ENCODE data around the gene TCF3. TPM values are rescaled to one million over a fixed set of nuclear protein-coding genes. Genes with fewer than 3 reads are reported as not detected.

TCF3 gene
- total and polyA plus RNA-seq, 10 of the 15 experiments (the other 5 are each of a cell fraction or from before 2014, with no cell fraction given) = 6.7 to 282 (median 70.7) TPM

GRCh38 chr19:1632462-1633268 lies 19.8 kb downstream of the TCF3 start:
- H2AFZ ChIP-seq (ENCODE audit: control insufficient read depth, low read depth, low read length) = no peak overlapping the region
- H3K27ac ChIP-seq (ENCODE audit: control insufficient read depth, insufficient read depth) = no peak overlapping the region
- no peaks in the 10 kb centered on the region for H3K27me3 ChIP-seq (replicated peaks in 1 of 2; ENCODE audit: control insufficient read depth in 2 of 2, insufficient read depth in 2 of 2, low read length in 1 of 2)
- ChIA-PET RAD21 (ENCODE audit: unreplicated experiment) (no interaction called here), POLR2A (no interaction called here), SMC1A (ENCODE audit: uncharacterized antibody, unreplicated experiment) (no interaction called here), CTCF (no interaction called here)
- in situ Hi-C loops (cut with MboI) (no loop called here), intact Hi-C loops (cut with micrococcal nuclease; ENCODE audit: unreplicated experiment) (no loop called here)
- H3K4me2 ChIP-seq (ENCODE audit: control insufficient read depth, insufficient read depth) = no peak overlapping the region
- BruUV-seq (replicated peaks) = no TSS peak
- no peak overlapping the region for H3K4me3 ChIP-seq
- H3K79me2 ChIP-seq (ENCODE audit: control insufficient read depth, insufficient read depth, low read length) = peaks cover 9% of the 10 kb centered on the region
- peaks cover 22 to 47% of the 10 kb centered on the region in 2 experiments for H3K36me3 ChIP-seq (ENCODE audit: control insufficient read depth in 2 of 2, insufficient read depth in 2 of 2, low read length in 1 of 2)
- no peaks in the 10 kb centered on the region; the same call in 2 of the 3 replicates for H3K9me3 ChIP-seq (replicated peaks; ENCODE audit: control insufficient read depth, insufficient read depth, low read length)
- no peak overlapping the region for H3K9ac ChIP-seq (ENCODE audit: control insufficient read depth, insufficient read depth, low read length)
- H3K4me1 ChIP-seq (ENCODE audit: control insufficient read depth, insufficient read depth, low read length) = no peaks in the 10 kb centered on the region
- peaks cover 7% of the 10 kb centered on the region for H4K20me1 ChIP-seq (ENCODE audit: control insufficient read depth, insufficient read depth)
- no peak for FAIRE-seq
- ATAC-seq = no peak
- DNase-seq (ENCODE audit: low read depth, low spot score) = no peak
- TF ChIP-seq ZBTB33 (IDR thresholded peaks at IDR 0.05) (no peak), POLR2A (IDR thresholded peaks at IDR 0.05; ENCODE audit: low read depth, low read length) (peak; percentile 20; the same call in 1 of the 2 replicates), JUND (IDR thresholded peaks at IDR 0.05; ENCODE audit: low read depth, low read length) (no peak), CBFB (IDR thresholded peaks at IDR 0.05; ENCODE audit: low read depth) (no peak)
- 94% methylated on average over 20 of the region's 26 CpGs for WGBS (ENCODE audit: insufficient coverage, insufficient replicate concordance, low lambda C conversion rate, missing lambda C conversion rate)

- Histone ChIP-seq H3K4me2 (ENCODE audit: control insufficient read depth, insufficient read depth) (no peak overlapping the region), H3K27ac (ENCODE audit: control insufficient read depth, insufficient read depth) (no peak overlapping the region), H2AFZ (ENCODE audit: control insufficient read depth, low read depth, low read length) (no peak overlapping the region), H3K4me3 (no peak overlapping the region), H3K9me3 (replicated peaks; ENCODE audit: control insufficient read depth, insufficient read depth, low read length) (no peaks in the 10 kb centered on the region; the same call in 2 of the 3 replicates), H3K9ac (ENCODE audit: control insufficient read depth, insufficient read depth, low read length) (no peak overlapping the region), H3K4me1 (ENCODE audit: control insufficient read depth, insufficient read depth, low read length) (no peaks in the 10 kb centered on the region), H4K20me1 (ENCODE audit: control insufficient read depth, insufficient read depth) (peaks cover 7% of the 10 kb centered on the region), H3K27me3 (replicated peaks in 1 of 2; ENCODE audit: control insufficient read depth in 2 of 2, insufficient read depth in 2 of 2, low read length in 1 of 2) (no peaks in the 10 kb centered on the region), H3K79me2 (ENCODE audit: control insufficient read depth, insufficient read depth, low read length) (peaks cover 3% of the 10 kb centered on the region; the same call in 1 of the 2 replicates), H3K36me3 (ENCODE audit: control insufficient read depth in 2 of 2, insufficient read depth in 2 of 2, low read length in 1 of 2) (peaks cover 14 to 44% of the 10 kb centered on the region in 2 experiments)
- ATAC-seq = no peak
- intact Hi-C loops (cut with micrococcal nuclease; ENCODE audit: unreplicated experiment) (no loop called here), in situ Hi-C loops (cut with MboI) (no loop called here)
- DNase-seq (ENCODE audit: low read depth, low spot score) = no peak
- FAIRE-seq = no peak
- ChIA-PET CTCF (no interaction called here), POLR2A (no interaction called here), RAD21 (ENCODE audit: unreplicated experiment) (no interaction called here), SMC1A (ENCODE audit: uncharacterized antibody, unreplicated experiment) (no interaction called here)
- BruUV-seq (replicated peaks) = no TSS peak
- WGBS (ENCODE audit: insufficient coverage, insufficient replicate concordance, low lambda C conversion rate, missing lambda C conversion rate) = 93% methylated on average over 31 of the region's 31 CpGs
- TF ChIP-seq PAX8 (IDR thresholded peaks at IDR 0.05) = no peak
- no peak for TF ChIP-seq BCLAF1 (IDR thresholded peaks at IDR 0.05)
- TF ChIP-seq SPI1 (IDR thresholded peaks at IDR 0.05; ENCODE audit: borderline replicate concordance, insufficient read depth, low read depth, low read length) = no peak
- no peak for TF ChIP-seq CHD2 (IDR thresholded peaks at IDR 0.05; ENCODE audit: borderline replicate concordance, low read depth, low read length)
- TF ChIP-seq JUNB (IDR thresholded peaks at IDR 0.05) = no peak
- TF ChIP-seq SIN3A (IDR thresholded peaks at IDR 0.05; ENCODE audit: low read depth, low read length) = no peak
- TF ChIP-seq CEBPB (IDR thresholded peaks at IDR 0.05; ENCODE audit: borderline replicate concordance in 1 of 2, low read depth in 2 of 2, low read length in 2 of 2) = no peak
These were observed 20.8 kb downstream of the TCF3 start for GRCh38 chr19:1631557-1632100.

Data from GM12878 (cell line).